ENCODE measurements around the gene PELI2. TPM values are rescaled to one million over a fixed set of nuclear protein-coding genes. Genes with fewer than 3 reads are reported as not detected.

Gene PELI2
- total RNA-seq (10 to 100 TPM; 27.0 to 46.6 (median 36.7) TPM), polyA plus RNA-seq (10 to 100 TPM in 1 of 2 donors, 1 to 10 TPM in 1; 6.0 to 10.7 TPM)

DNA sequence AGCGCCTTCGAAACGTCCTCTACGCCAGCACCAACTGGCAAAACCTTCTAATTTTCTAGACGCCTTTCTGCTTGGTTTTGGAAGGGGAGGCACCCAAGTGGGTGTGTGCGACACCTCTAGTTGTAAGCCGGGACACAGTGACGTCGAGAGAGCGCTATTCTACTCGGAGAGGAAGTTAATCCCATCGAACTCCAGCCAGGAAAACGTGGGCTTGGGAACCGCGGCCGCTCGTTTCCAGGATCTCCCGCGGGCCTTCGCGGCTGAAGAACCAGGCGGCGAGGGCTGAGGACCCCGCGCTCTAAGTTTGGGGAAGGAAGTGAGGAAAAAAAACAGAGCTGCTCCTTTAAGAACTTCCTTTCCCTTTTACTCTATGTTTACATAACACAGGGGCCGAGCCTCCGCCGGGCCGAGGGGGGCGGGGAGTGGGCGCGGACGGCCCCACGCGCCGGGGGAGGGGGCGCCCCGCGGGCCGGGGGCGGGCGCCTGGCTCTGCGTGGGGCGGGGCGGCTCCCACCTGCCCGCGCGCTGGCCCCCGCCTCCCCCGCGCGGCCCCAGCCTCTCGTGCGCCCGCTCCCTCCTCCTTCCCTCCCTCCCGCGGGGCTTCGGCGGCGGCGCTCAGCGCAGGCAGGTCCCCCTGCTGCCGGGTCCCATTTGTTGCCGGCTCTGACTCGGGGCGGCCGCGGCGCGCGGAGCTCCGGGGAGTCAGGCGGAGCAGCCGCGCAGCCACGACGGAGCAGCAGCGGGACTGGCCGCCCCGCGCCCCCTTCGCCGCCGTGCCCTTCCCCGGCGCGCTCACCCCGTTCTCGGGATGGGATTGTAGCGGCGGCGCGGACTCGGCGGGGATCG is at the start of gene PELI2:
Gene PELI2, plus strand, starts transcription at position 647 of the 846 bp plus-strand sequence. CDS start 250 bp downstream, outside the sequence.
- no peak for FAIRE-seq
- H3K4me3 ChIP-seq, result peak within 1 kb of the TSS; percentile 84 to 99 (median 93)
- DNase-seq, result peak; percentile 86 to 94 (median 90)
- no peaks in the 10 kb centered on the region for H3K9me3 ChIP-seq
- intact Hi-C loops (cut with DNase I), result no loop called here
- WGBS, 2 donors, result 0 to 1% methylated on average over 77 to 96 of the region's 96 CpGs
- H3K27ac ChIP-seq, result peak within 1 kb of the TSS; percentile 87 to 98 (median 96)
- TF ChIP-seq, protein P1, sequence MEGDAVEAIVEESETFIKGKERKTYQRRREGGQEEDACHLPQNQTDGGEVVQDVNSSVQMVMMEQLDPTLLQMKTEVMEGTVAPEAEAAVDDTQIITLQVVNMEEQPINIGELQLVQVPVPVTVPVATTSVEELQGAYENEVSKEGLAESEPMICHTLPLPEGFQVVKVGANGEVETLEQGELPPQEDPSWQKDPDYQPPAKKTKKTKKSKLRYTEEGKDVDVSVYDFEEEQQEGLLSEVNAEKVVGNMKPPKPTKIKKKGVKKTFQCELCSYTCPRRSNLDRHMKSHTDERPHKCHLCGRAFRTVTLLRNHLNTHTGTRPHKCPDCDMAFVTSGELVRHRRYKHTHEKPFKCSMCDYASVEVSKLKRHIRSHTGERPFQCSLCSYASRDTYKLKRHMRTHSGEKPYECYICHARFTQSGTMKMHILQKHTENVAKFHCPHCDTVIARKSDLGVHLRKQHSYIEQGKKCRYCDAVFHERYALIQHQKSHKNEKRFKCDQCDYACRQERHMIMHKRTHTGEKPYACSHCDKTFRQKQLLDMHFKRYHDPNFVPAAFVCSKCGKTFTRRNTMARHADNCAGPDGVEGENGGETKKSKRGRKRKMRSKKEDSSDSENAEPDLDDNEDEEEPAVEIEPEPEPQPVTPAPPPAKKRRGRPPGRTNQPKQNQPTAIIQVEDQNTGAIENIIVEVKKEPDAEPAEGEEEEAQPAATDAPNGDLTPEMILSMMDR (IDR thresholded peaks at IDR 0.05), result no peak
- ATAC-seq, result peak; percentile 73 to 80 (median 77)
- no peaks in the 10 kb centered on the region for H3K36me3 ChIP-seq
- peaks cover 7 to 34% (median 30%) of the 10 kb centered on the region in 3 donors for H3K4me1 ChIP-seq
- no peaks in the 10 kb centered on the region for H3K27me3 ChIP-seq

DNA sequence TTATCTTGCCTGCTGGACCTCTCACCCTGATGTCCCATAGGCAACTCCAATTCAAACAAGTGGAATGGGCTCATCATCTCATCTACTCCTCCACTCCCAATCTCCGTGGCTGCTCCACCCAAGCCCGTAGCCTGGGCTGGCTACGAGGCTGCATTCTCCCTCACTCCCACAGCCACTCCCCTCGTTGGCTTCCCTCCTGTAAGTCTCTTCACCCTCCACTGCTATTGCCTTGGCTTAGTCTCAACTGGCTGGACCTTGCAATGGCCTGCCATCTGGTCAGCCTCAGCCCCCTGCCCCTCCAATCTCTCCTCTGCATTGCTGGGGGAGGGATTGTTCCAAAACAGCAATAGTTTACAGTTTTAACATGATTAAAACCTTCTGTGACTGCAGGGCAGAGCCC is 44.4 kb upstream of the PELI2 start:
- ATAC-seq (no peak), FAIRE-seq (no peak), DNase-seq (no peak)
- Histone ChIP-seq H3K4me3 (no peak overlapping the region), H3K27me3 (no peaks in the 10 kb centered on the region), H3K36me3 (no peaks in the 10 kb centered on the region), H3K4me1 (no peaks in the 10 kb centered on the region), H3K9me3 (no peaks in the 10 kb centered on the region), H3K27ac (no peak overlapping the region)
- TF ChIP-seq, protein P1 (IDR thresholded peaks at IDR 0.05), result no peak
- WGBS, 2 donors, result 76 to 78% methylated on average over 4 of the region's 4 CpGs
- intact Hi-C loops (cut with DNase I), result no loop called here

DNA sequence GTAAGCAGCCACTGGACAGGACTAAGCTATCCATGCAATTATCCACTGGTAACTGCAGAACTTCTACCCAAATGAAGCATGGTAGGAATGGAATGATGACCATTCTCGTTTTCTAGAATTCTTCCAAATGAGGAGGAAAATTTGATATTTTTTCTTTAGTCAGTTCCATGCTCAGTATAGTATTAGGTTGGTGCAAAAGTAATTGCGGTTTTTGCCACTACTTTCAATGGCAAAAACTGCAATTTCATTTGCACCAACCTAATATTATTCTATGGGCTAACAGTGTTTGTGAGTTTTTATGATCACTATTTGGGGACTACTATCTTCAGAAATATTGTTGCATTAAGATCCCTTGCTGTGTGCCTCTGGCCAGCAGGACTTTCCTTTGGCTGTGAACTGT is 42.9 kb upstream of the PELI2 start:
- H3K9me3 ChIP-seq, result no peaks in the 10 kb centered on the region
- TF ChIP-seq, protein P1 (IDR thresholded peaks at IDR 0.05), result no peak

GRCh38 chr14:56081139-56081538 is 37.1 kb upstream of the PELI2 start:
- DNase-seq, result no peak
- H3K27ac ChIP-seq, result no peak overlapping the region
- H3K4me1 ChIP-seq, result no peaks in the 10 kb centered on the region
- H3K9me3 ChIP-seq, result no peaks in the 10 kb centered on the region
- ATAC-seq, result no peak
- FAIRE-seq, result no peak
- no peaks in the 10 kb centered on the region for H3K36me3 ChIP-seq
- 80 to 93% methylated on average over 2 of the region's 2 CpGs for WGBS, 2 donors
- H3K27me3 ChIP-seq, result no peaks in the 10 kb centered on the region
- intact Hi-C loops (cut with DNase I), result no loop called here
- TF ChIP-seq, protein P1 (IDR thresholded peaks at IDR 0.05), result no peak
- no peak overlapping the region for H3K4me3 ChIP-seq

More for the DNA sequence above, 42.9 kb upstream of the PELI2 start:
- intact Hi-C loops (cut with DNase I), result no loop called here
- ATAC-seq (no peak), DNase-seq (no peak), FAIRE-seq (no peak)
- no peaks in the 10 kb centered on the region for H3K27me3 ChIP-seq
- no peak overlapping the region for H3K27ac ChIP-seq
- no peaks in the 10 kb centered on the region for H3K4me1 ChIP-seq
- WGBS, 2 donors, result 50 to 62% methylated on average over 2 of the region's 2 CpGs
- H3K36me3 ChIP-seq, result no peaks in the 10 kb centered on the region
- H3K4me3 ChIP-seq, result no peak overlapping the region

- intact Hi-C loops (cut with DNase I), result no loop called here
- DNase-seq (no peak), FAIRE-seq (no peak), ATAC-seq (no peak)
- Histone ChIP-seq H3K4me1 (peaks cover 0 to under 1% (median 0%) of the 10 kb centered on the region in 3 donors), H3K9me3 (no peaks in the 10 kb centered on the region), H3K4me3 (no peak overlapping the region), H3K27me3 (no peaks in the 10 kb centered on the region), H3K36me3 (no peaks in the 10 kb centered on the region), H3K27ac (no peak overlapping the region)
- TF ChIP-seq, protein P1 (IDR thresholded peaks at IDR 0.05), result no peak
- 66 to 77% methylated on average over 2 of the region's 2 CpGs for WGBS, 2 donors
Observed at GRCh38 chr14:56082880-56083279, 35.3 kb upstream of the PELI2 start.
